GM23248 (cell line): Measurements from ENCODE around the gene NUP62CL.

ENCODE experiments used
- EZH2 ChIP-seq: fragments of 200-600 bp; sonication (generic); IDR thresholded peaks from 2 replicates; pipeline ENCODE4 v1.6.1; 2018; ENCODE audit warnings: antibody characterized with exemption, mild to moderate bottlenecking; ENCODE audit not compliant: insufficient read depth, poor library complexity, severe bottlenecking
- EZH2phosphoT487 ChIP-seq: fragments of 200-600 bp; sonication (generic); IDR thresholded peaks from 2 replicates; pipeline ENCODE4 v1.6.1; 2018; ENCODE audit warnings: antibody characterized with exemption, moderate library complexity, mild to moderate bottlenecking, low read depth; ENCODE audit not compliant: insufficient read depth

GRCh38 chrX:107205770-107206696 is at the start of gene NUP62CL, which contains the start of gene DNAAF6:
- TF ChIP-seq EZH2 (no peak), EZH2phosphoT487 (no peak)
